OCI-LY7 (cell line): Measurements from ENCODE around the gene SUMF1. TPM values are rescaled to one million over a fixed set of nuclear protein-coding genes. Genes with fewer than 3 reads are reported as not detected.
A peak's percentile ranks its signal among the peaks of the same experiment; 100 is the strongest.

Source experiments
- BruUV-seq: library from RNA; stranded (reverse); fragments of 400-500 nt; replicated peaks from 2 replicates; lab custom pipeline; 2021; lab: Mats Ljungman, UMichigan
- CTCF ChIA-PET: fragments of 300-600 bp; sonication (Branson Sonifier 250); formaldehyde crosslinking; loops from one replicate; lab custom pipeline; 2022; ENCODE audit warnings: antibody characterized with exemption; ENCODE audit not compliant: unreplicated experiment; lab: Charles Lee
- POLR2A ChIA-PET: fragments of 300-600 bp; sonication (Branson Sonifier 250); formaldehyde crosslinking; loops from one replicate; lab custom pipeline; 2022; ENCODE audit warnings: antibody characterized with exemption; lab: Charles Lee
- DNase-seq: peaks from one replicate; pipeline ENCODE4 v3.0.0-alpha.2; 2015; ENCODE audit warnings: low spot score
- H2AFZ ChIP-seq: fragments of 200-600 bp; sonication (generic), shearing (Covaris generic); 2 replicates; pipeline ENCODE4 v1.6.1; 2014; ENCODE audit warnings: mild to moderate bottlenecking, antibody characterized with exemption, low read length, moderate library complexity
- H3K27ac ChIP-seq: fragments of 200-600 bp; sonication (generic); 2 replicates; pipeline ENCODE4 v1.5.1; 2014; ENCODE audit warnings: mixed run types, low read depth, mild to moderate bottlenecking, moderate library complexity, low read length, inconsistent platforms; ENCODE audit not compliant: poor library complexity, severe bottlenecking
- H3K36me3 ChIP-seq: fragments of 200-600 bp; sonication (generic); 2 replicates; pipeline ENCODE4 v1.6.1; 2014; ENCODE audit warnings: mild to moderate bottlenecking, antibody characterized with exemption, low read length, moderate library complexity, mixed read lengths; ENCODE audit not compliant: insufficient read depth
- H3K4me1 ChIP-seq: fragments of 200-600 bp; sonication (generic); 2 replicates; pipeline ENCODE4 v1.5.1; 2014; ENCODE audit warnings: mild to moderate bottlenecking, low read length; ENCODE audit not compliant: insufficient read depth, poor library complexity, severe bottlenecking
- H3K4me2 ChIP-seq: fragments of 200-600 bp; sonication (generic); 2 replicates; pipeline ENCODE4 v1.6.1; 2014; ENCODE audit warnings: mild to moderate bottlenecking, low read length
- H3K4me3 ChIP-seq: fragments of 200-600 bp; sonication (generic); 2 replicates; pipeline ENCODE4 v1.5.1; 2014; ENCODE audit warnings: mild to moderate bottlenecking, low read depth, low read length; ENCODE audit not compliant: poor library complexity, severe bottlenecking
- H3K79me2 ChIP-seq: fragments of 200-600 bp; sonication (generic); 2 replicates; pipeline ENCODE4 v1.6.1; 2016; ENCODE audit warnings: low read depth, mild to moderate bottlenecking, low read length, moderate library complexity, mixed read lengths; ENCODE audit not compliant: insufficient read depth
- H3K9me2 ChIP-seq: fragments of 200-600 bp; sonication (generic); 2 replicates; pipeline ENCODE4 v1.6.1; 2016; ENCODE audit warnings: mild to moderate bottlenecking, low read length, mixed read lengths; ENCODE audit not compliant: insufficient read depth
- H3K9me3 ChIP-seq: fragments of 200-600 bp; sonication (generic); 2 replicates; pipeline ENCODE4 v1.6.1; 2014; ENCODE audit warnings: mild to moderate bottlenecking, mixed run types, low read length, mixed read lengths
- H4K20me1 ChIP-seq: fragments of 200-600 bp; sonication (generic); 2 replicates; pipeline ENCODE4 v1.6.1; 2014; ENCODE audit warnings: mild to moderate bottlenecking, antibody characterized with exemption, low read length, moderate library complexity, mixed read lengths; ENCODE audit not compliant: insufficient read depth
- EZH2phosphoT487 ChIP-seq: fragments of 200-600 bp; sonication (generic); IDR thresholded peaks from 2 replicates; pipeline ENCODE4 v1.6.1; 2018; ENCODE audit warnings: low read depth, borderline replicate concordance, mild to moderate bottlenecking, mixed run types, antibody characterized with exemption, low read length, moderate library complexity, mixed read lengths
- intact Hi-C: fragments of 100-400 bp; cut with micrococcal nuclease; formaldehyde crosslinking; loops from one replicate; pipeline ENCODE4 v1.10.0; 2022; ENCODE audit not compliant: unreplicated experiment
- total RNA-seq, 2 experiments: library from RNA; depleted of rRNA in 1 of 2; stranded (reverse); fragments of >200 nt in 1 of 2; shearing (Covaris generic) in 1 of 2; gene quantifications; 2 replicates each; pipeline ENCODE4 v1.2.3, GENCODE V29; 2014 to 2022
- TF ChIP-seq, protein P1 (sequence below): fragments of 200-600 bp; sonication (generic); conservative IDR thresholded peaks from 2 replicates; pipeline ENCODE4 v1.5.1; 2014; ENCODE audit warnings: mild to moderate bottlenecking, antibody characterized with exemption, low read length, moderate library complexity, mixed read lengths

The SUMF1 gene
- total RNA-seq, 2 experiments from 2014 or later, result 9.1 to 11.9 TPM

- ChIA-PET CTCF (no interaction called here), POLR2A (interaction anchor here (11.0 kb wide), 1 partner anchor 9 kb away, joined by 206 read pairs; the partner anchor contains the start of gene ITPR1)
- Histone ChIP-seq H3K79me2 (peaks cover 45% of the 10 kb centered on the region; the same call in 1 of the 2 replicates), H3K4me2 (peak overlapping the region; percentile 82; the same call in 1 of the 2 replicates), H2AFZ (no peak overlapping the region), H3K9me3 (no peaks in the 10 kb centered on the region), H3K36me3 (peaks cover 52% of the 10 kb centered on the region), H3K27ac (peak overlapping the region; percentile 98), H3K4me1 (peaks cover 62% of the 10 kb centered on the region), H3K4me3 (no peak overlapping the region), H3K9me2 (no peaks in the 10 kb centered on the region), H4K20me1 (no peaks in the 10 kb centered on the region)
- no peak for DNase-seq
- TF ChIP-seq, protein P1, sequence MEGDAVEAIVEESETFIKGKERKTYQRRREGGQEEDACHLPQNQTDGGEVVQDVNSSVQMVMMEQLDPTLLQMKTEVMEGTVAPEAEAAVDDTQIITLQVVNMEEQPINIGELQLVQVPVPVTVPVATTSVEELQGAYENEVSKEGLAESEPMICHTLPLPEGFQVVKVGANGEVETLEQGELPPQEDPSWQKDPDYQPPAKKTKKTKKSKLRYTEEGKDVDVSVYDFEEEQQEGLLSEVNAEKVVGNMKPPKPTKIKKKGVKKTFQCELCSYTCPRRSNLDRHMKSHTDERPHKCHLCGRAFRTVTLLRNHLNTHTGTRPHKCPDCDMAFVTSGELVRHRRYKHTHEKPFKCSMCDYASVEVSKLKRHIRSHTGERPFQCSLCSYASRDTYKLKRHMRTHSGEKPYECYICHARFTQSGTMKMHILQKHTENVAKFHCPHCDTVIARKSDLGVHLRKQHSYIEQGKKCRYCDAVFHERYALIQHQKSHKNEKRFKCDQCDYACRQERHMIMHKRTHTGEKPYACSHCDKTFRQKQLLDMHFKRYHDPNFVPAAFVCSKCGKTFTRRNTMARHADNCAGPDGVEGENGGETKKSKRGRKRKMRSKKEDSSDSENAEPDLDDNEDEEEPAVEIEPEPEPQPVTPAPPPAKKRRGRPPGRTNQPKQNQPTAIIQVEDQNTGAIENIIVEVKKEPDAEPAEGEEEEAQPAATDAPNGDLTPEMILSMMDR, result no peak
- no peak for TF ChIP-seq EZH2phosphoT487
- BruUV-seq, result no TSS peak
- intact Hi-C loops, result no loop called here
Observed at GRCh38 chr3:4501437-4501836, 34.4 kb upstream of the SUMF1 start.

GRCh38 chr3:4498446-4498845 is 31.4 kb upstream of the SUMF1 start:
- Histone ChIP-seq H3K4me1 (peaks cover 48% of the 10 kb centered on the region), H3K79me2 (peaks cover 46% of the 10 kb centered on the region), H3K9me2 (no peaks in the 10 kb centered on the region), H3K36me3 (peaks cover 64% of the 10 kb centered on the region), H3K9me3 (no peaks in the 10 kb centered on the region), H2AFZ (no peak overlapping the region), H3K27ac (no peak overlapping the region), H3K4me3 (no peak overlapping the region), H4K20me1 (peaks cover 9% of the 10 kb centered on the region; the same call in 1 of the 2 replicates), H3K4me2 (no peak overlapping the region)
- TF ChIP-seq EZH2phosphoT487, result no peak
- TF ChIP-seq, protein P1, result no peak
- DNase-seq, result no peak
- ChIA-PET CTCF (no interaction called here), POLR2A (no interaction called here)
- intact Hi-C loops, result no loop called here
- BruUV-seq, result no TSS peak

DNA sequence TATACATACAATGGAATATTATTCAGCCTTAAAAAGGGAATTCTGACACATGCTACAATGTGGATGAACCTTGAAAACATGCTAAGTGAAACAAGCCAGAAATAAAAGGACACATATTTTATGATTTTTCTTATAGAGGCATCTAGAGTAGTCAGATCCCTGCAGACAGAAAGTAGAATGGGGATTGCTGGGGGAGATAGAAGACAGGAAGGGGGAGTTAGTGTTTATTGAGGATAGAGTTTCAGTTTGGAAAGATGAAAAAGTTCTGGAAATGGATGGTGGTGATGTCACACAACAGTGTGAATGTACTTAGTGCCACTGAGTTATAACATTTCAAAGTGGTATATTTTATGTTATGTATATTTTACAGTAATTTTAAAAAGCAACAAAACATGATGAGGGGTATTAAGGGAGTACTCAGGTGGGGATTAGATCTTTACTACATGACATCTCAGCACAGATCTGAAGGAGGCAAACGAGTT is 30.8 kb upstream of the SUMF1 start:
- intact Hi-C loops, result no loop called here

More for the DNA sequence above, 30.8 kb upstream of the SUMF1 start:
- H3K4me2 ChIP-seq, result no peak overlapping the region
- H3K79me2 ChIP-seq, result peaks cover 47% of the 10 kb centered on the region
- no peak overlapping the region for H3K27ac ChIP-seq
- no peak for TF ChIP-seq EZH2phosphoT487
- TF ChIP-seq, protein P1, result no peak
- H3K4me1 ChIP-seq, result peaks cover 43% of the 10 kb centered on the region
- no peaks in the 10 kb centered on the region for H3K9me3 ChIP-seq
- no peaks in the 10 kb centered on the region for H3K9me2 ChIP-seq
- no peak overlapping the region for H3K4me3 ChIP-seq
- POLR2A ChIA-PET, result interaction anchor here (1.6 kb wide), 1 partner anchor 10 kb away, joined by 4 read pairs; no protein-coding TSS in a partner anchor
- peaks cover 64% of the 10 kb centered on the region for H3K36me3 ChIP-seq
- peaks cover 9% of the 10 kb centered on the region; the same call in 1 of the 2 replicates for H4K20me1 ChIP-seq
- no peak overlapping the region for H2AFZ ChIP-seq
- CTCF ChIA-PET, result no interaction called here
- DNase-seq, result no peak
- BruUV-seq, result no TSS peak
